Kidney (tissue), 14 donors: ENCODE results near the gene TFDP1. TPM values are rescaled to one million over a fixed set of nuclear protein-coding genes. Genes with fewer than 3 reads are reported as not detected.

Source experiments
- DNase-seq, 5 donors: peaks; one replicate each; pipeline ENCODE4 v3.0.0-alpha.2; 2013 to 2020
- FAIRE-seq: peaks from 2 replicates; lab custom pipeline; 2012; peaks lifted over from hg19 to GRCh38; lab: Jason Lieb, UNC
- H3K27ac ChIP-seq, 2 donors: one replicate each; pipeline ENCODE4 v1.7.0; 2013; ENCODE audit warnings: low read depth in 2 of 2, low read length in 2 of 2, inconsistent platforms in 1 of 2
- H3K27me3 ChIP-seq: one replicate; pipeline ENCODE4 v1.7.1; 2013; ENCODE audit warnings: low read length, inconsistent platforms; ENCODE audit not compliant: control insufficient read depth, insufficient read depth
- H3K36me3 ChIP-seq, 3 donors: one replicate each; pipeline versions ENCODE4 v1.7.0 to v1.7.1; 2013; ENCODE audit warnings: low read length in 3 of 3, control low read depth in 1 of 3, inconsistent platforms in 1 of 3; ENCODE audit not compliant: insufficient read depth in 3 of 3, control insufficient read depth in 2 of 3
- H3K4me1 ChIP-seq, 3 donors: one replicate each; pipeline versions ENCODE4 v1.7.0 to v1.7.1; 2013; ENCODE audit warnings: low read length in 3 of 3, inconsistent platforms in 1 of 3, low read depth in 1 of 3; ENCODE audit not compliant: control insufficient read depth in 2 of 3, insufficient read depth in 2 of 3
- H3K4me3 ChIP-seq, 3 donors: one replicate each; pipeline versions ENCODE4 v1.7.0 to v1.8.1; 2013; ENCODE audit warnings: low read length in 3 of 3, control low read depth in 1 of 3, inconsistent platforms in 1 of 3
- H3K9ac ChIP-seq, 3 donors: one replicate each; pipeline versions ENCODE4 v1.7.0 to v1.7.1; 2013; ENCODE audit warnings: low read length in 3 of 3, control low read depth in 1 of 3, inconsistent platforms in 1 of 3
- H3K9me3 ChIP-seq, 3 donors: one replicate each; pipeline versions ENCODE4 v1.7.0 to v1.7.1; 2013; ENCODE audit warnings: low read length in 3 of 3, control low read depth in 1 of 3, inconsistent platforms in 1 of 3; ENCODE audit not compliant: control insufficient read depth in 2 of 3, insufficient read depth in 1 of 3
- intact Hi-C: fragments of 100-400 bp; cut with DNase I; formaldehyde crosslinking; loops from one replicate; pipeline ENCODE4 v1.11.1; 2022
- polyA plus RNA-seq: library from polyadenylated mRNA; stranded (reverse); fragments of 350-450 nt; fragmentation: Illumina TruSeq; extraction: RNeasy Lipid Tissue Mini Kit (QIAGEN cat#74804); gene quantifications from one replicate; pipeline ENCODE4 v1.2.3, GENCODE V29; 2014; ENCODE audit warnings: low read depth, low replicate concordance; ENCODE audit not compliant: insufficient read depth
- total RNA-seq: library from RNA; stranded (reverse); fragmentation: NEBNext Ultra II Directional; extraction: Animal tissue kit (Norgen Biotek cat#: 25700); gene quantifications from one replicate; pipeline ENCODE4 v1.2.1, GENCODE V29; 2021
- TF ChIP-seq, protein P1 (sequence below): IDR thresholded peaks from 3 replicates; pipeline ENCODE4 v1.5.1; 2012; ENCODE audit warnings: mild to moderate bottlenecking, moderate library complexity, borderline replicate concordance; ENCODE audit not compliant: insufficient read depth; ENCODE audit errors: extremely low read depth
- donor health status: control.
- donor health status: control.
- donor health status: control.
- donor health status: control.
- donor health status: control.
- donor health status: DM: yes; HTN: yes; CAD: no.
- donor health status: Normal renal cell carcinoma (clear cell type).

Gene TFDP1
- total and polyA plus RNA-seq, 2 donors from 2014 or later = 33.8 to 46.9 TPM

DNA sequence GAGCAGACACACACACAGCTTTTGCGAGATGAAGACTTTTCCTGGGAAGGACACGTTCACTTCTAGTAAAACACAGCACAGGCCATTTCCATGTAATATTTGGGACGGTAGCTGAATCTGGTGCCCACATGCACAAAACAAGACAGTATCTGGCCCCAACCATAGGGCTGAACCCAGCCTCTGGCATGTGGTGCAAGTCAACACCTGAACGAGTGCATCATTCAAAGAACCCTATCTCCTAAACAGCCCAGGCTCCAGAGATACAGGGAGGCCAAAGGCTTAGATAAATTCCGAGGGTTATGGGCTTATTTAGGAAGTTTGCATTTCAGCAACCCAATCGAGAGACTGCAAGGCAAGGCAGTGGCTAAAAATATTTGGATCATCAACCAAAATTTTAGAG lies 2.7 kb upstream of the TFDP1 start:
- Histone ChIP-seq H3K9ac (no peak overlapping the region), H3K4me3 (no peak overlapping the region), H3K27me3 (no peaks in the 10 kb centered on the region), H3K36me3 (peaks cover 0 to 5% (median 3%) of the 10 kb centered on the region in 3 donors), H3K9me3 (peaks cover 0 to under 1% (median 0%) of the 10 kb centered on the region in 3 donors), H3K4me1 (peaks cover 0 to 4% (median 0%) of the 10 kb centered on the region in 3 donors), H3K27ac (no peak overlapping the region)
- TF ChIP-seq, protein P1, sequence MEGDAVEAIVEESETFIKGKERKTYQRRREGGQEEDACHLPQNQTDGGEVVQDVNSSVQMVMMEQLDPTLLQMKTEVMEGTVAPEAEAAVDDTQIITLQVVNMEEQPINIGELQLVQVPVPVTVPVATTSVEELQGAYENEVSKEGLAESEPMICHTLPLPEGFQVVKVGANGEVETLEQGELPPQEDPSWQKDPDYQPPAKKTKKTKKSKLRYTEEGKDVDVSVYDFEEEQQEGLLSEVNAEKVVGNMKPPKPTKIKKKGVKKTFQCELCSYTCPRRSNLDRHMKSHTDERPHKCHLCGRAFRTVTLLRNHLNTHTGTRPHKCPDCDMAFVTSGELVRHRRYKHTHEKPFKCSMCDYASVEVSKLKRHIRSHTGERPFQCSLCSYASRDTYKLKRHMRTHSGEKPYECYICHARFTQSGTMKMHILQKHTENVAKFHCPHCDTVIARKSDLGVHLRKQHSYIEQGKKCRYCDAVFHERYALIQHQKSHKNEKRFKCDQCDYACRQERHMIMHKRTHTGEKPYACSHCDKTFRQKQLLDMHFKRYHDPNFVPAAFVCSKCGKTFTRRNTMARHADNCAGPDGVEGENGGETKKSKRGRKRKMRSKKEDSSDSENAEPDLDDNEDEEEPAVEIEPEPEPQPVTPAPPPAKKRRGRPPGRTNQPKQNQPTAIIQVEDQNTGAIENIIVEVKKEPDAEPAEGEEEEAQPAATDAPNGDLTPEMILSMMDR = no peak
- FAIRE-seq = no peak
- intact Hi-C loops = no loop called here
- DNase-seq = peak in 1 of 5 donors; percentile 6

DNA sequence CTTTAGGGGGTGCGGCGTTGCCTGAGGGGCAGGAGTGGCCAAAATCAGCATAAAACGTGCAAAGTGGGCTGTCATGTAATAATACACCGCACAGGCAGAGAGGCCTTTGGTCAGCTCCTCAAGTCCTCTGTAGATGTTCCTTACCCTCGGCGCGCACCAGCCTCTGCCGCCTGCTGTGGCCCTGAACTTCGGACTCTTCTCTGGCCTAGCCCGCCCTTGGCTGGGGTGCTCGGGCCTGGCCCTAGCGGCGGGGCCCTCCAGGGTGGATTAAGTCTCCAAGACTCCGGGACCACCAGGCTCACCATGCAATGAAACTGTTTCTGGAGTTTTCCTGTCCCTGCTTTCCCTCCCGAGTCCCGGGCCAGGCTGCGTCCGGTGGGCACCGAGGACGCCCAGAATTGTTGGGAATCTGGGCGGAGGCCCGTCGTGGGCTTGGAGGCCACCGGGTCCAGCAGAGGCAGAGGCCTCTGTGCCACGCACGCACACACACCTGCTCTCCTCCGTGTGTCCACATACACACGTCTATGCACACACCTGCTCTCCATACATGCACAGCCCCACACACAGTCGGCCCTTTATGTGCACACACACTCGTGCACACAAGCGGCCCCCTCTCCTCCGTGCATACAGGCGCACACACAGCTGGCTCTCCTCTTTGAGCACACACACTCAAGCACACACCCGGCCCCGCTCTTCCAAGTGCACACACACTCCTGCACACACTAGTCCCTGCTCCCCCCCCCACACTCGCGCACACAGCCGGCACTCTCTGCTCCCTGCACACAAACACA lies 1.5 kb upstream of the TFDP1 start:
- Histone ChIP-seq H3K4me3 (no peak overlapping the region), H3K9me3 (no peaks in the 10 kb centered on the region), H3K27ac (no peak overlapping the region), H3K36me3 (peaks cover 0 to 8% (median 4%) of the 10 kb centered on the region in 3 donors), H3K4me1 (peaks cover 0 to 6% (median 0%) of the 10 kb centered on the region in 3 donors), H3K9ac (no peak overlapping the region), H3K27me3 (no peaks in the 10 kb centered on the region)
- no peak for FAIRE-seq
- intact Hi-C loops = no loop called here
- TF ChIP-seq, protein P1 = no peak
- DNase-seq = peak in 3 of 5 donors; percentile 17 to 54 (median 31)

DNA sequence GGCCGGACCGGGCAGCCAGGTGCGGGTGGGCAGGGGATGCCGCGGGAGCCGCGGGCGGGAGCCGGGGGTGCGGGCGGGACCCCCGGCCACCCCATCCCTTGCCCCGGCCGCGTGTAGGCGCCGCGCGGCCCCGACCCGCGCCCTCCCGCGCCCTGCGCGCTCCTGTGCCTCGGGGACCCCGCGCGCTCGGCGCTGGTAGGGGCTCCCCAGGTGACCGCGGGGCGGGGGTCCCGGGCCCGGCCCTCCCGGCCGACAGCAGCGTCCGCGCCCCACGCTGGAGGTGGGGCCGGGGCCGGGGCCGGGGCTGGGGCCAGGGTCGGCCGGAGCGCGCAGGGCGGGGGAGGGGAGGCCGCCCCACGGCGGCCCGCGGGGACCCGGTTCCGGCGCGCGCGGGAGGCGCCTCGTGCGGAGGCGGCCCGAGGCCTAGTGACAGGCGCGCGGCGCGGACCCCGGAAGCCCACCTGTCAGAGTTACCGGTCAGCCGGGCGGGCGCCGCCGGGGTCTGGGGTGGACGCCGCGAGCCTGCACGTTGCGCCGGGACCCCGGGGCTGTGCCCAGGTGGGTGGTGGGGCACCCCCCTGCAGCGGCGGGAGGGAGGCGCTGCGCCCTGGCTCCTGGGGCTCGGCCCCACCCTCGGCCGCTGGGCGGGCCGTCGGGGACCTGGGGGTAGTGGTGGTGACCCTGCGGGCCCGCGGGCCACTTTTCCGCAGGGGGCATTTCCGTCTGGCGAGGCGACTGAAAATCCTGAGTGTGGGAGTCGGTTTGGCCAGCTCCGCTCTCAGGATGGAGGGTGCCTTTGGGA lies 518 bp downstream of the TFDP1 start:
- Histone ChIP-seq H3K9me3 (no peaks in the 10 kb centered on the region), H3K9ac (peak overlapping the region in 1 of 3 donors; percentile 12), H3K4me1 (peaks cover 0 to 6% (median 0%) of the 10 kb centered on the region in 3 donors), H3K4me3 (peak overlapping the region in 2 of 3 donors; percentile 24 to 56), H3K27ac (no peak overlapping the region), H3K36me3 (peaks cover 0 to 12% (median 6%) of the 10 kb centered on the region in 3 donors), H3K27me3 (no peaks in the 10 kb centered on the region)
- TF ChIP-seq, protein P1 = no peak
- FAIRE-seq (no peak), DNase-seq (peak in 2 of 5 donors; percentile 32 to 68)
- intact Hi-C loops = no loop called here
